Activated CD4-positive, alpha-beta T cell treated with anti-CD3 and anti-CD28 coated beads, Interleukin-2, amount 10 ng/mL, durations not matched to agents 24 days and 14 days (primary cell): Measurements from ENCODE around the gene SLC5A1. TPM values are rescaled to one million over a fixed set of nuclear protein-coding genes. Genes with fewer than 3 reads are reported as not detected.
A peak's percentile ranks its signal among the peaks of the same experiment; 100 is the strongest.

Experiments used
- DNase-seq: peaks from one replicate; pipeline ENCODE4 v3.0.0; 2022
- H3K27ac Mint-ChIP-seq: one replicate; pipeline ENCODE4 v1.8.0; 2022; ENCODE audit warnings: mild to moderate bottlenecking, mixed read lengths
- H3K27me3 Mint-ChIP-seq: one replicate; pipeline ENCODE4 v1.8.0; 2022; ENCODE audit warnings: mixed read lengths
- H3K36me3 Mint-ChIP-seq: one replicate; pipeline ENCODE4 v1.8.0; 2022; ENCODE audit warnings: low read depth, mild to moderate bottlenecking, mixed read lengths
- H3K4me1 Mint-ChIP-seq: one replicate; pipeline ENCODE4 v1.8.0; 2021; ENCODE audit warnings: mixed read lengths
- H3K4me3 Mint-ChIP-seq: one replicate; pipeline ENCODE4 v1.8.0; 2022; ENCODE audit warnings: mild to moderate bottlenecking, moderate library complexity, mixed read lengths
- H3K9me3 Mint-ChIP-seq: one replicate; pipeline ENCODE4 v1.8.0; 2021; ENCODE audit warnings: mixed read lengths
- intact Hi-C: fragments of 100-400 bp; cut with micrococcal nuclease; formaldehyde crosslinking; loops from one replicate; pipeline ENCODE4 v1.15.1; 2023
- total RNA-seq: library from RNA; stranded (reverse); gene quantifications from 2 replicates; pipeline ENCODE4 v1.2.3, GENCODE V29; 2022

SLC5A1 gene
- total RNA-seq, 1 donor from 2014 or later, result not detected

GRCh38 chr22:32031466-32031865, 11.6 kb upstream of the SLC5A1 start:
- no peak for DNase-seq
- Mint-ChIP-seq H3K27me3 (peaks cover 38% of the 10 kb centered on the region), H3K9me3 (no peaks in the 10 kb centered on the region), H3K36me3 (no peaks in the 10 kb centered on the region), H3K27ac (no peak overlapping the region), H3K4me1 (no peaks in the 10 kb centered on the region), H3K4me3 (no peak overlapping the region)
- intact Hi-C loops, result no loop called here

- Mint-ChIP-seq H3K4me3 (no peak overlapping the region), H3K36me3 (no peaks in the 10 kb centered on the region), H3K27me3 (peaks cover 47% of the 10 kb centered on the region), H3K4me1 (no peaks in the 10 kb centered on the region), H3K9me3 (no peaks in the 10 kb centered on the region), H3K27ac (no peak overlapping the region)
- no peak for DNase-seq
- intact Hi-C loops, result no loop called here
These were observed 8.8 kb upstream of the SLC5A1 start for GRCh38 chr22:32034275-32034674.

GRCh38 chr22:32037236-32037635, 5.8 kb upstream of the SLC5A1 start:
- Mint-ChIP-seq H3K27ac (no peak overlapping the region), H3K36me3 (no peaks in the 10 kb centered on the region), H3K27me3 (peaks cover 53% of the 10 kb centered on the region), H3K4me3 (no peak overlapping the region), H3K4me1 (no peaks in the 10 kb centered on the region), H3K9me3 (no peaks in the 10 kb centered on the region)
- intact Hi-C loops, result no loop called here
- DNase-seq, result no peak

- Mint-ChIP-seq H3K4me1 (no peaks in the 10 kb centered on the region), H3K27me3 (peaks cover 63% of the 10 kb centered on the region), H3K4me3 (no peak overlapping the region), H3K9me3 (no peaks in the 10 kb centered on the region), H3K36me3 (no peaks in the 10 kb centered on the region), H3K27ac (no peak overlapping the region)
- no peak for DNase-seq
- intact Hi-C loops, result no loop called here
These were observed 2.6 kb upstream of the SLC5A1 start for GRCh38 chr22:32040324-32040904.

- Mint-ChIP-seq H3K9me3 (no peaks in the 10 kb centered on the region), H3K27ac (no peak overlapping the region), H3K4me1 (no peaks in the 10 kb centered on the region), H3K4me3 (no peak overlapping the region), H3K36me3 (no peaks in the 10 kb centered on the region), H3K27me3 (peaks cover 75% of the 10 kb centered on the region)
- no peak for DNase-seq
- intact Hi-C loops, result no loop called here
These were observed 330 bp downstream of the SLC5A1 start for GRCh38 chr22:32043391-32043790.

- H3K4me3 Mint-ChIP-seq, result no peak overlapping the region
- H3K4me1 Mint-ChIP-seq, result no peaks in the 10 kb centered on the region
- no peaks in the 10 kb centered on the region for H3K36me3 Mint-ChIP-seq
- no peaks in the 10 kb centered on the region for H3K9me3 Mint-ChIP-seq
- intact Hi-C loops, result no loop called here
- peaks cover 70% of the 10 kb centered on the region for H3K27me3 Mint-ChIP-seq
- DNase-seq, result no peak
- no peak overlapping the region for H3K27ac Mint-ChIP-seq
These were observed 1.4 kb downstream of the SLC5A1 start for GRCh38 chr22:32044477-32044876.

- intact Hi-C loops, result no loop called here
These were observed 1.9 kb downstream of the SLC5A1 start for GRCh38 chr22:32044913-32045312.

GRCh38 chr22:32048069-32048468, 5.0 kb downstream of the SLC5A1 start:
- no peak overlapping the region for H3K4me3 Mint-ChIP-seq
- no peak overlapping the region for H3K27ac Mint-ChIP-seq
- H3K36me3 Mint-ChIP-seq, result peaks cover 2% of the 10 kb centered on the region
- DNase-seq, result no peak
- intact Hi-C loops, result no loop called here
- peaks cover 15% of the 10 kb centered on the region for H3K4me1 Mint-ChIP-seq
- H3K27me3 Mint-ChIP-seq, result peaks cover 75% of the 10 kb centered on the region
- H3K9me3 Mint-ChIP-seq, result no peaks in the 10 kb centered on the region

More at GRCh38 chr22:32044913-32045312, 1.9 kb downstream of the SLC5A1 start:
- no peak for DNase-seq
- Mint-ChIP-seq H3K27me3 (peaks cover 74% of the 10 kb centered on the region), H3K4me1 (no peaks in the 10 kb centered on the region), H3K27ac (no peak overlapping the region), H3K9me3 (no peaks in the 10 kb centered on the region), H3K36me3 (no peaks in the 10 kb centered on the region), H3K4me3 (no peak overlapping the region)

GRCh38 chr22:32050678-32051515, 7.8 kb downstream of the SLC5A1 start:
- DNase-seq, result peak; percentile 85
- H3K36me3 Mint-ChIP-seq, result peaks cover 2% of the 10 kb centered on the region
- H3K27me3 Mint-ChIP-seq, result peaks cover 66% of the 10 kb centered on the region
- H3K4me1 Mint-ChIP-seq, result peaks cover 15% of the 10 kb centered on the region
- intact Hi-C loops, result loop anchor here (10.0 kb wide), 1 partner anchor 226 kb away; no protein-coding TSS in a partner anchor
- no peaks in the 10 kb centered on the region for H3K9me3 Mint-ChIP-seq
- peak overlapping the region; percentile 46 for H3K27ac Mint-ChIP-seq
- peak overlapping the region; percentile 13 for H3K4me3 Mint-ChIP-seq

- no peak overlapping the region for H3K4me3 Mint-ChIP-seq
- no peaks in the 10 kb centered on the region for H3K9me3 Mint-ChIP-seq
- peaks cover 2% of the 10 kb centered on the region for H3K36me3 Mint-ChIP-seq
- intact Hi-C loops, result loop anchor here (10.0 kb wide), 1 partner anchor 227 kb away; no protein-coding TSS in a partner anchor
- no peak for DNase-seq
- H3K4me1 Mint-ChIP-seq, result peaks cover 15% of the 10 kb centered on the region
- peaks cover 57% of the 10 kb centered on the region for H3K27me3 Mint-ChIP-seq
- no peak overlapping the region for H3K27ac Mint-ChIP-seq
These were observed 9.2 kb downstream of the SLC5A1 start for GRCh38 chr22:32052244-32052643.

GRCh38 chr22:32052936-32053791, 10.1 kb downstream of the SLC5A1 start:
- no peak overlapping the region for H3K4me3 Mint-ChIP-seq
- peaks cover 57% of the 10 kb centered on the region for H3K27me3 Mint-ChIP-seq
- intact Hi-C loops, result loop anchor here (10.0 kb wide), 1 partner anchor 228 kb away; no protein-coding TSS in a partner anchor
- H3K9me3 Mint-ChIP-seq, result no peaks in the 10 kb centered on the region
- peaks cover 15% of the 10 kb centered on the region for H3K4me1 Mint-ChIP-seq
- H3K36me3 Mint-ChIP-seq, result peaks cover 2% of the 10 kb centered on the region
- DNase-seq, result no peak
- H3K27ac Mint-ChIP-seq, result no peak overlapping the region

- peaks cover 2% of the 10 kb centered on the region for H3K36me3 Mint-ChIP-seq
- peaks cover 59% of the 10 kb centered on the region for H3K27me3 Mint-ChIP-seq
- DNase-seq, result no peak
- intact Hi-C loops, result loop anchor here (10.0 kb wide), 1 partner anchor 230 kb away; no protein-coding TSS in a partner anchor
- H3K4me1 Mint-ChIP-seq, result peaks cover 15% of the 10 kb centered on the region
- H3K4me3 Mint-ChIP-seq, result no peak overlapping the region
- H3K27ac Mint-ChIP-seq, result no peak overlapping the region
- H3K9me3 Mint-ChIP-seq, result no peaks in the 10 kb centered on the region
These were observed 12.0 kb downstream of the SLC5A1 start for GRCh38 chr22:32055069-32055468.

- Mint-ChIP-seq H3K4me3 (no peak overlapping the region), H3K27me3 (peaks cover 54% of the 10 kb centered on the region), H3K36me3 (no peaks in the 10 kb centered on the region), H3K27ac (no peak overlapping the region), H3K4me1 (no peaks in the 10 kb centered on the region), H3K9me3 (no peaks in the 10 kb centered on the region)
- intact Hi-C loops, result loop anchor here (10.0 kb wide), 1 partner anchor 234 kb away; no protein-coding TSS in a partner anchor
- DNase-seq, result no peak
These were observed 15.7 kb downstream of the SLC5A1 start for GRCh38 chr22:32058656-32059260.
